ENCODE data around the gene FXYD5. TPM values are rescaled to one million over a fixed set of nuclear protein-coding genes. Genes with fewer than 3 reads are reported as not detected.

The FXYD5 gene
- total RNA-seq, 2 experiments from 2014 or later, result 82.1 to 147 TPM

- Histone ChIP-seq H4K20me1 (ENCODE audit: insufficient read depth, low read length) (no peaks in the 10 kb centered on the region), H3K79me2 (ENCODE audit: insufficient read depth, low read depth, low read length) (no peaks in the 10 kb centered on the region), H3K9me3 (ENCODE audit: low read length) (peaks cover 16% of the 10 kb centered on the region; the same call in 1 of the 2 replicates), H3K9me2 (ENCODE audit: insufficient read depth, low read length) (no peaks in the 10 kb centered on the region), H3K36me3 (ENCODE audit: insufficient read depth, low read length) (no peaks in the 10 kb centered on the region), H3K27ac (ENCODE audit: low read depth, low read length, poor library complexity, severe bottlenecking) (peak overlapping the region; percentile 30), H3K4me3 (ENCODE audit: low read depth, low read length, poor library complexity, severe bottlenecking) (no peak overlapping the region), H3K4me1 (ENCODE audit: insufficient read depth, low read length, poor library complexity, severe bottlenecking) (peaks cover 55% of the 10 kb centered on the region), H2AFZ (ENCODE audit: low read length) (peak overlapping the region; percentile 26; the same call in 1 of the 2 replicates), H3K4me2 (ENCODE audit: low read length) (no peak overlapping the region)
- no TSS peak for BruUV-seq (replicated peaks)
- peak; percentile 82 for DNase-seq (ENCODE audit: low spot score)
- TF ChIP-seq, protein P1, sequence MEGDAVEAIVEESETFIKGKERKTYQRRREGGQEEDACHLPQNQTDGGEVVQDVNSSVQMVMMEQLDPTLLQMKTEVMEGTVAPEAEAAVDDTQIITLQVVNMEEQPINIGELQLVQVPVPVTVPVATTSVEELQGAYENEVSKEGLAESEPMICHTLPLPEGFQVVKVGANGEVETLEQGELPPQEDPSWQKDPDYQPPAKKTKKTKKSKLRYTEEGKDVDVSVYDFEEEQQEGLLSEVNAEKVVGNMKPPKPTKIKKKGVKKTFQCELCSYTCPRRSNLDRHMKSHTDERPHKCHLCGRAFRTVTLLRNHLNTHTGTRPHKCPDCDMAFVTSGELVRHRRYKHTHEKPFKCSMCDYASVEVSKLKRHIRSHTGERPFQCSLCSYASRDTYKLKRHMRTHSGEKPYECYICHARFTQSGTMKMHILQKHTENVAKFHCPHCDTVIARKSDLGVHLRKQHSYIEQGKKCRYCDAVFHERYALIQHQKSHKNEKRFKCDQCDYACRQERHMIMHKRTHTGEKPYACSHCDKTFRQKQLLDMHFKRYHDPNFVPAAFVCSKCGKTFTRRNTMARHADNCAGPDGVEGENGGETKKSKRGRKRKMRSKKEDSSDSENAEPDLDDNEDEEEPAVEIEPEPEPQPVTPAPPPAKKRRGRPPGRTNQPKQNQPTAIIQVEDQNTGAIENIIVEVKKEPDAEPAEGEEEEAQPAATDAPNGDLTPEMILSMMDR (conservative IDR thresholded peaks at IDR 0.05; ENCODE audit: low read length), result peak; percentile 82
- TF ChIP-seq EZH2phosphoT487 (IDR thresholded peaks at IDR 0.05; ENCODE audit: borderline replicate concordance, low read depth, low read length), result no peak
- POLR2A ChIA-PET, result interaction anchor here (0.6 to 3.3 kb wide), 3 partner anchors 12 to 303 kb away, joined by 3 to 25 read pairs (median 3); partner anchors contain the start of gene FXYD7
- intact Hi-C loops (cut with micrococcal nuclease; ENCODE audit: unreplicated experiment), result loop anchor here (1.0 to 2.0 kb wide), 3 partner anchors 76 to 150 kb away; no protein-coding TSS in a partner anchor
- CTCF ChIA-PET (ENCODE audit: unreplicated experiment), result interaction anchor here (0.6 to 1.3 kb wide), 3 partner anchors 71 to 150 kb away, joined by 3 to 8 read pairs (median 3); no protein-coding TSS in a partner anchor
Measured at GRCh38 chr19:35216833-35217648, 62.5 kb downstream of the FXYD5 start.

DNA sequence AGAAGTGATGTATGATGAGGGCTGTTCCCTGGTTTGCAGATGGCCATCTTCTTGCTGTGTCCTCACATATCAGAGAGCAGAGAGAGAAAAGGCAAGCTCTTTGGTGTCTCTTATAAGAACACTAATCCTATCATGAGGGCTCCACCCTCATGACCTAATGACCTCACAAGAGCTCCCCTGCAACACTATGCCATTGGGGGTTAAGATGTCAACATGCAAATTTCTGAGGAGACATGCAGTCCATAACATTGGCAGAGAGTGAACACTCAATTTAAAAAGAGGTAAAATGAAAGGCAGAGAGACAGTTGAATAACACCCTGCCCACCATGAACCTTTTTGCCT lies 63.1 kb downstream of the FXYD5 start:
- H3K36me3 ChIP-seq (ENCODE audit: insufficient read depth, low read length), result no peaks in the 10 kb centered on the region
- H3K4me2 ChIP-seq (ENCODE audit: low read length), result no peak overlapping the region
- H3K9me3 ChIP-seq (ENCODE audit: low read length), result peaks cover 16% of the 10 kb centered on the region; the same call in 1 of the 2 replicates
- no peak overlapping the region for H2AFZ ChIP-seq (ENCODE audit: low read length)
- BruUV-seq (replicated peaks), result no TSS peak
- H3K9me2 ChIP-seq (ENCODE audit: insufficient read depth, low read length), result no peaks in the 10 kb centered on the region
- DNase-seq (ENCODE audit: low spot score), result no peak
- intact Hi-C loops (cut with micrococcal nuclease; ENCODE audit: unreplicated experiment), result loop anchor here (1.0 to 2.0 kb wide), 3 partner anchors 76 to 151 kb away; no protein-coding TSS in a partner anchor
- POLR2A ChIA-PET, result interaction anchor here (3.3 kb wide), 1 partner anchor 75 kb away, joined by 25 read pairs; the partner anchor contains the start of gene FXYD7
- peaks cover 55% of the 10 kb centered on the region for H3K4me1 ChIP-seq (ENCODE audit: insufficient read depth, low read length, poor library complexity, severe bottlenecking)
- no peaks in the 10 kb centered on the region for H3K79me2 ChIP-seq (ENCODE audit: insufficient read depth, low read depth, low read length)
- H3K27ac ChIP-seq (ENCODE audit: low read depth, low read length, poor library complexity, severe bottlenecking), result no peak overlapping the region
- CTCF ChIA-PET (ENCODE audit: unreplicated experiment), result interaction anchor here (0.9 to 1.3 kb wide), 2 partner anchors 76 to 151 kb away, joined by 3 to 8 read pairs; no protein-coding TSS in a partner anchor
- H4K20me1 ChIP-seq (ENCODE audit: insufficient read depth, low read length), result no peaks in the 10 kb centered on the region
- no peak overlapping the region for H3K4me3 ChIP-seq (ENCODE audit: low read depth, low read length, poor library complexity, severe bottlenecking)
- TF ChIP-seq EZH2phosphoT487 (IDR thresholded peaks at IDR 0.05; ENCODE audit: borderline replicate concordance, low read depth, low read length), result no peak
- TF ChIP-seq, protein P1 (conservative IDR thresholded peaks at IDR 0.05; ENCODE audit: low read length), result no peak
